HG03103 (cell line): ENCODE results near the gene YWHAH.
A peak's percentile ranks its signal among the peaks of the same experiment; 100 is the strongest.

Source experiments
- ATAC-seq: cut with Tn5 transposase; IDR thresholded peaks from one replicate; pipeline ENCODE4 v1.9.1; 2021; ENCODE audit warnings: low read depth; ENCODE audit not compliant: unreplicated experiment

YWHAH gene

GRCh38 chr22:31943978-31944699 lies at the start of gene YWHAH:
Gene YWHAH, plus strand, starts transcription at chr22:31944535. Its CDS starts 199 bp downstream, at chr22:31944734.
- peak; percentile 47 for ATAC-seq

DNA sequence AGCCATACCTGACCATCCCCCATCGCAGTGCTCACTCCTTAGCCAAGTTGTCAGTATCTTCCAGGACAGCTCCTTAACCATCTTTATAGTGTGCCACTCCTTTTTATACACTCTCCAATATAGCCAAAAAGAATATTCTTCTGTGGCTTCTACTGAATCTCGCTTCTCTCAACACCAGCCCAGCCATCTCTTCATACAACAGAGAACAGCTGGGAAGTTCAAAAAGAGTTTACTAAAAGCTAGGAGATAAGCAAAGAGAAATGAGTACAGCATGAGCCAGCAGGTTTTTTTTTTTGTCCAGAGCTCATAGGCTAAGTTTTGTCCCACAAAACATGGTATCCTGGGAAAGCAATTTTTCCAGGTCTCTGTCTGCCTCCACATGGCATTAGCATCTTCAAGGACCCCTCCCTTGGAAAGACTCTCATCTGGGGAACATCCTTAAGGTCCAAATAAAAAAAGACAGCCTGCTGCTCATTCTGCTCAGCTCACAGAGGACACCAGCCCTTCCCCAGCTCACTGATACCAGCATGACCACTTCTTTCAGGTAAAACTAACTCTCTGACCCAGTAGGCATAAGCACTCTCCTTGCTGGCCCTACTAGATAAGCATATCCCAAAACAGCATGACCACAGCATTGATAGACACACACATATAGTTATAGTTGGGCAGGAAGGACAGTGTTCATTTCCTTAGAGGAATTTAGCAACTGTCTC lies 48.8 kb upstream of the YWHAH start:
- ATAC-seq, result no peak

DNA sequence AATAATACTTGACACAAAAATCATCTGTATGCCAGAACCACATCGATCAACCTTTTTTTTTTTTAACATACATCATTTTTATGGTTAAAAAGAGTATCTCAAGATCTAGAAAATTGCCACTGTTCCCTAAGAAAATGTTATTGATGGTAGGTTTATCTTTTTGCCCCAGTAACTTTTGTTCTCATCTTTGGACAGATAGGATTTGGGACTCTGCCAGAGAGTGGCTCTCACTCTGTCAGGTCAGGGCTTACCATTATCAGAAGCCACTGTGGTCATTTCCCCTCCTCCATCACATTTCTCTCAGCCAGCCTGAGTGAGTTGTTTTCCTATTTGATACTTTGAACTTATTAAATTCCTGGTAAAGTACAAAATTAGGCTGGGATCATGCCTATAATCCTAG lies 47.9 kb upstream of the YWHAH start:
- ATAC-seq, result no peak

DNA sequence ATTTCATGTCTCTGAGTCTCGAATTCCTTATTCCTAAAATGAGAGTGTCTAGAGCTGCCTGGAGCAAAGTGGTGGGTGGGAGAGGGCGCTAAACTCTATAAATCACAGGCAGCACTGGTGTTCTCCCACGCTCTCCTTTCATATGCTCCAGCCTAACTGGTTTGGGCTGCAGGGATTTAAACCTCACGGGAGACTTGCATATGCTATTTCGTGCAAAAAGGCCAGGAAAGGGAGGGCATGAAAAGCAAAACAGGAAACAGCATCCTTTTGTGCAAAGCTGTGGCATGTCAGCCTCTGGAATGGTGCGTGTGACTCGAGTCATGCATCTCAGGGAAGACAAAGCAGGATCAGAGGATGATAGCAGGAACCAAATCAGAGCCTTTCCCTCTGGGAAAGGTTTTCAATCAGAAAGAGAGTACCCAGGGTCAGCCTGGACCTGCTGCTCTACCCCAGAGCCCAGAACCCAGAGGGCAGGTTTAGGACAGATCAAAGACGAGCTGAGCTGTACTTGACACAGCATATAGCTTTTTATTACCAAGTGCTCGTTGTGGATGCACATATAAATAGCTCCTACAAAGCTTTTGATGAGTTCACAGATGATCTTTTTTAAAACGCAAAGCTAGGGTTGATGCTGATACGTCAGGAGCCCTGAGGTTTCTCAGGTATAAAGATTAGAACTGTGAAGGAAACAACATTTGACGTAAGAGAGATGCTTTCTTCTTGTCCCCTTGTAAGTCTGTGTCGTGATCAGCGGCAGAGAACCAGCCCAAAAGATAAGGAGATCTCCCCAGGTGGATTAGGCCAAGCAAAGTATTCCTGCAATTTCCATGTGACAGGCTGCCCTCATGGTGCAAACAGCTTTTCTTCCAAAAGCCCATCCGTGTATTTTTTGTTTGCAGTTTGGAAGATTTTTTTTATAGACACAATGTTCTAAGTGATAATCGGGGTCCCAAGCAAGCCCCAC lies 46.2 kb upstream of the YWHAH start:
- no peak for ATAC-seq

DNA sequence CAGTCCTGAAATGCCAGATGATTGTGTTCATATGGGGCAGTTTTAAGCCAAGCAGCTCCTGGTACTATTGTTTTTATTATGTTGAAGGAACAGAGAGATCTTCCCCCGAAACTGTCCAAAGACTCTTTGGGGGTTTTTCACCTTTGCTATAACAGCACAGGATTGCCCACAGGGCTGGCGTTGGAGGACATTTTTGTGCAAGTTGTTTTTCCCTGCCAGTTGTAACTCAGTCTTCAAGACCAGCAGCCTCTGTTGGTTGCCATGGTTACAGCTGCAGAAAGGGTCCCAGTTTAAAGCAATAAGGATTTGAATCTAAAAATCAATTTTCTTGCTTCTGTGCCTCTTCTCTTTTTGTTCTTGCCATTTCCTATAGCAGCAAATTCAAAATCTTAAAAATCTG lies 45.4 kb upstream of the YWHAH start:
- ATAC-seq, result no peak

DNA sequence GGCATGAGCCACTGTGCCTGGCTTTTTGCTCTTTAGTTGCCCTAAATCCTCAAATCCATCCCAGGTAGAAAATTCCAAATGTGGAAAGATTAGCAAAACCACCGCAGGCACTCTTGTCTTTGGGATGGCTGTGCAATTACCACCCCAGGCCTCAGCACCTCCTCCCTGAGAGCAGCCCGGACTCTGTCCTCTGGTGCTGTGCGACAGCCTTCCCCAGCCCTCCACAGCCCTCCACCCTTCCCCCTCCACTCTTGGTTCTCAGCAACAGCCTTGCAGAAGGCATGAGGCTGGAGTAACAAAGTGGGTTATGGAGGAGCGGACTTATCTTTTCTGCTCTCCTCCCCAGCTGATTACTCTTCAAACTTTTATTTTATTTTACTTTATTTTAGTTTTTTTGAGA lies 44.7 kb upstream of the YWHAH start:
- no peak for ATAC-seq

GRCh38 chr22:31901388-31902137 lies 42.8 kb upstream of the YWHAH start:
- ATAC-seq, result no peak

GRCh38 chr22:31904651-31905050 lies 39.7 kb upstream of the YWHAH start:
- ATAC-seq, result no peak

GRCh38 chr22:31905356-31905755 lies 39.0 kb upstream of the YWHAH start:
- ATAC-seq, result no peak

GRCh38 chr22:31906086-31906485 lies 38.2 kb upstream of the YWHAH start:
- ATAC-seq, result no peak

DNA sequence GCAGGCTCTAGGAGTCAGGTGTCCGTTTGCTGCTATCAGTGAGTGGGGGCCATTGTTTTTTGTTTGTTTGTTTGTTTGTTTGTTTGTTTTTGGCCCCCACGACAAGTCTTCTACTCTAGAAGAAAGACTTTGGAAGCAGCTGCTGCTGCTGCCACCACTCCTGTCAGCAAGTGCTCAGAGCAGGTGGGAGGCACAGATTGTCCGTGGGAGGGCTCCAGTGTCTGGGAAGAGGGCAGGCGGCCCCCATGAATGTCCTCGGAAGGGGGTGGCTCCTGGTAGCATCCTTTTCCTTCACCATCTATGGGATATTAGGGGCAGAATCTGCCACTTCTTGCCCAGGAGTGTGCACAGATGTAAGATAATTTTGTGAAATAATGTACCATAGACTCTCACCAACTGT lies 37.8 kb upstream of the YWHAH start:
- no peak for ATAC-seq

- ATAC-seq, result no peak
Observed at GRCh38 chr22:31909977-31910376, 34.4 kb upstream of the YWHAH start.

DNA sequence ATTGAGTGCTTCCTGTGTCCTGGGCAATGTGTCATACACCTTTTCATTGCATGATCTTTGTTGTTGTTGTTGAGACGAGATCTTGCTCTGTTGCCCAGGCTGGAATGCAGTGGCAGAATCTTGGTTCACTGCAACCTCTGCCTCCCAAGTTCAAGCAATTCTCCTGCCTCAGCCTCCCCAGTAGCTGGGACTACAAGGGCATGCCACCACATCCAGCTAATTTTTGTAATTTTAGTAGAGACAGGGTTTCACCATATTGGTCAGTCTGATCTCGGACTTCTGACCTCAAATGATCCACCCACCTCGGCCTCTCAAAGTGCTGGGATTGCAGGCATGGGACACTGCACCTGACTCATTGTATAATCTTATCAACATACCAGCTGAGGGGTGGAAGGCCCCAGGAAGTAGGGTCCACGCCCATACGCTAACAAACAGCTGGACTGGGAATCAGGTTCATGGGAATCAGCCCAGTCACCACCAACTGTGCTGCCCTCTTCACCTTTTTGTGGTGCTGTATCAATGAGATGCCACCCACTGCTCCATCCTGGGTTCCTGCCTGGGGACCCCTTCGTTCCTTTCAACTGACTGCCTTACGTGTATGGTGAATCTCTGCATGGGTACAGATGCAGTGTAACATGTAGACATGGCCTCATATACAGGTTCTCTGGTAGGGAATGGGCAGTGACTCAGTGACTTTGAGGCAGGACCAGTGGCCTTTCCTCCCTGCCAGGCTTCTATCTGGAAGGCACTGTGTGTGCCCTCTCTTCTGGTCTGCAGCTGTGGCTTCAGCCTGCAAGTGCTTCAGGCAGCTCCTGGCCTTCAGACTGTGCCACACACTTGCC lies 32.5 kb upstream of the YWHAH start:
- ATAC-seq, result no peak

DNA sequence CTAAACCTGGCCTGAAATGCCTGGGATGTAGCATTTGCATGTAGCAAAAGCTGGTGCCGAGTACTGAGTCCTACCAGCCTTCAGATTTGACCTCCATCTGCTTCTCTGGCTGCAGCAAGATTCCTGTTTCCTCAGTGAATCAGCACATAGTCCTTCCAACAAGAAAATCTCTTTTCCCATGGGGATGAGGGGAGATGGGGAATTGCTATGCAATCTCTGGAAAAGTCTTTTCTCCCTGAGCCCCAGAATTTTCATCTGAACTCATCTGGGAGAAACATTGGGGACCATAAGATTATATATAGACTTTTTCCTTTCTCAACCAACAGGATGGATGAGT lies 32.0 kb upstream of the YWHAH start:
- ATAC-seq, result no peak

DNA sequence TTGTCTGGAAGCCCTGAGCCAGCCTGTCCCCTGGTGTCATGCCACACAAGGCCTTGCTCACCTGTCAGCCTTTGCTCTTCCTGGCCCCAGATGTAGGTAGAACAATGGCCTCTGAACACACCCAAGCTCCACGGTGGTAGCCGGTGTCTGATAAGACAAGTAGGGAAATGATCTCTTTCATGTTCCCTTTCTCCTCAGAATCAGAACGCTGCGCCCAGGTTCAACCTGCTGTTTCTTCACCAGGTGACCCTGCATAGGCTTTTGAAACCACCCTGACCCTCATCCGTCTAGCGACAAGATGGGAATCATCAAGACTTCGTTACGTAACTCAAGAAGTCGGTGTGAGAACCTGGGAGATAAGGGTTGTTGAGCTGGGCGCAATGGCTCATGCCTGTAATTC lies 28.7 kb upstream of the YWHAH start:
- no peak for ATAC-seq

- ATAC-seq, result no peak
Observed at GRCh38 chr22:31917227-31917921, 27.0 kb upstream of the YWHAH start.

DNA sequence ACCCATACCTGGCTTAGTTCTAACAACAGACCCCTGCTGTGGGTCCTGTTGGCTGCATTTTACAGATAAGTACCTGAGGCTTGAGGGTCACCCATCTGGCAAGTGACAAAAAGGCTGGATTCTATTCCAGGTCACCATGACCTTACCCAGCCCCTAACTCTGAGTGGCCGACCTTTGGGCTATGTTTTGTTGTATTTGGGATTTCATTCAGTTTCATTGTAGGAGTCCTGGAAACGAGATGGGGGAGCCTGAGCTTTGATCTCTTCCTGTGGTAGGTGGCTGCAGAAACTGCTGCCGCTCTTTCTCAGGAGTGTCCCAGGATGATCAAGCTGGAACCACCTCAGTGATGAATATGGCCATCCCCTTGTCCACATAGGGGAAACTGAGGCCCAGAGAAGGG lies 24.6 kb upstream of the YWHAH start:
- no peak for ATAC-seq

DNA sequence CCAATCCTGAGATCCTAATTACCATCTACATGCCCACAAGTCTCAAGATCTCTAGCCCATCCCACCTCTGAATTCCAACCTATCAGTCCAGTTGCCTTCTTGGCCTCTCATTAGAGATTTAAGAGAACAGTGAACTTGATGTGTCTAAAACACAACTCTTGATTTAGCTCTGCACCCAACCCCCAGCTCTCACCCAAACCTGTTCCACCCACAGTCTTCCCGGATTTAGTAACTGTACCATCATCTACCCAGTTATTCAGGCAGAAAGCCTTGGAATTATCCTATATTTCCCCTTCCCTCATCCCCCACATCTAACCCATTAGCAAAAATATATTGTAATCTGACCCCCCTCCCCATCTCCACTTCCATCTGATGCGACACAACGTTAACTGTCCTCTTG lies 24.0 kb upstream of the YWHAH start:
- no peak for ATAC-seq

DNA sequence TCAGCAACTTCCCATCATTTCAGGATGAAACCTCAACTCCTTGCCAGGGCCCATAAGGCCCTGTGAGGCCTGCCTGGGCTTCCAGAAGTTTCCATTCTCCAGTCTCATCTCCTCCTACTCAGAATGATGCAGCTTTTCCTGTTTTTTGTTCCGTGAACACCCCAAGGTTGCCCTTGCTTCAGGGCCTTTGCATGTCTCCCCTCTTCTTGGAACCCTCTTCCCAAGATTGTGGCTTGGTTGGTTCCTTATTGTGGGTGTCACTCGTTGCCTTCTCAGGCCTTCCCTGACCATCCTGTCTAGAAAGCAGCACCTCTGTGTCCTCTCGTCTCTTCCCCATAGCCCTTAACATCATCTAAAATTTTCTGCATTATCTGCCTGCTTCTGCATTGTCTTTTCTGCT lies 23.2 kb upstream of the YWHAH start:
- no peak for ATAC-seq
